Breast epithelium (tissue), 3 donors: ENCODE measurements around the gene GNAQ.

Source experiments
- POLR2A ChIP-seq: fragments of 450-650 bp; IDR thresholded peaks from one replicate; pipeline ENCODE4 v1.6.1; 2016; ENCODE audit warnings: antibody characterized with exemption, mild to moderate bottlenecking, moderate library complexity
- POLR2AphosphoS5 ChIP-seq, 3 donors: sonication (generic); formaldehyde crosslinking; IDR thresholded peaks; one replicate each; pipeline ENCODE4 v1.6.1; 2017; ENCODE audit warnings: antibody characterized with exemption in 3 of 3
- TF ChIP-seq, protein P1 (sequence below), 3 donors: fragments of 450-650 bp; IDR thresholded peaks; one replicate each; pipeline ENCODE4 v1.5.1; 2016 to 2017; ENCODE audit warnings: antibody characterized with exemption in 3 of 3, mild to moderate bottlenecking in 3 of 3, moderate library complexity in 3 of 3

DNA sequence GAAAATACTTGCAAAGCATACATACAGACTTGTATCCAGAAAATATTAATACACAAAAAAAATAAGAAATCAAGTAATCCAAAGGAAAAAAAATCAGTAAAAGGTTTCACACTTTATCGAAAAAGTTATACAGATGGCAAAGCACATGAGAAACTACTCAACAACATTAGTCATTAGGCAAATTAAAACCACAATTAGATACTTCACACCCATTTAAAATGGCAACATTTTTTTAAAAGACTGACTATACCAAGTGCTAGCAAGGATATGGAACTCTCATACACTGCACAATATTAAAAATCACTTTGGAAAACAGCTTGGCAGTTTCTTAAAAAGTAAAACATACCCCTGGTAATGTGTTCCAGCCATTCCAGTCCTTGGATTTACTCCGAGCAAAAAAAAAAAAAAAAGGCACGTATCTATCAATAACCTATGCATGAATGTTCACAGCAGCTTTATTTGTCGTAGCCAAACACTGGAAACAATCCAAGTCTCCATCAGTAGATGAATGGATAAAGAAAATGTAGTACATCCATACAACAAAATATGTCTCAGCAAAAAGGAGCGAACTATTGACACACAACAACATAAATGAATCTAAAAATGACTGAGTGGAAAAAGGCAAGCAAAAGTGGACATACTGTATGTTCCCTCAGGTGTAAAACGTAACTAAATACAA is 66.0 kb downstream of the GNAQ start:
- TF ChIP-seq, protein P1, sequence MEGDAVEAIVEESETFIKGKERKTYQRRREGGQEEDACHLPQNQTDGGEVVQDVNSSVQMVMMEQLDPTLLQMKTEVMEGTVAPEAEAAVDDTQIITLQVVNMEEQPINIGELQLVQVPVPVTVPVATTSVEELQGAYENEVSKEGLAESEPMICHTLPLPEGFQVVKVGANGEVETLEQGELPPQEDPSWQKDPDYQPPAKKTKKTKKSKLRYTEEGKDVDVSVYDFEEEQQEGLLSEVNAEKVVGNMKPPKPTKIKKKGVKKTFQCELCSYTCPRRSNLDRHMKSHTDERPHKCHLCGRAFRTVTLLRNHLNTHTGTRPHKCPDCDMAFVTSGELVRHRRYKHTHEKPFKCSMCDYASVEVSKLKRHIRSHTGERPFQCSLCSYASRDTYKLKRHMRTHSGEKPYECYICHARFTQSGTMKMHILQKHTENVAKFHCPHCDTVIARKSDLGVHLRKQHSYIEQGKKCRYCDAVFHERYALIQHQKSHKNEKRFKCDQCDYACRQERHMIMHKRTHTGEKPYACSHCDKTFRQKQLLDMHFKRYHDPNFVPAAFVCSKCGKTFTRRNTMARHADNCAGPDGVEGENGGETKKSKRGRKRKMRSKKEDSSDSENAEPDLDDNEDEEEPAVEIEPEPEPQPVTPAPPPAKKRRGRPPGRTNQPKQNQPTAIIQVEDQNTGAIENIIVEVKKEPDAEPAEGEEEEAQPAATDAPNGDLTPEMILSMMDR (IDR thresholded peaks at IDR 0.05), result no peak
- TF ChIP-seq POLR2AphosphoS5 (IDR thresholded peaks at IDR 0.05), result no peak
- no peak for TF ChIP-seq POLR2A
